Measurements from ENCODE around the gene SMCHD1. TPM values are rescaled to one million over a fixed set of nuclear protein-coding genes. Genes with fewer than 3 reads are reported as not detected.

SMCHD1 gene
- total RNA-seq, 2 experiments from 2014 or later, result 357 to 359 TPM

DNA sequence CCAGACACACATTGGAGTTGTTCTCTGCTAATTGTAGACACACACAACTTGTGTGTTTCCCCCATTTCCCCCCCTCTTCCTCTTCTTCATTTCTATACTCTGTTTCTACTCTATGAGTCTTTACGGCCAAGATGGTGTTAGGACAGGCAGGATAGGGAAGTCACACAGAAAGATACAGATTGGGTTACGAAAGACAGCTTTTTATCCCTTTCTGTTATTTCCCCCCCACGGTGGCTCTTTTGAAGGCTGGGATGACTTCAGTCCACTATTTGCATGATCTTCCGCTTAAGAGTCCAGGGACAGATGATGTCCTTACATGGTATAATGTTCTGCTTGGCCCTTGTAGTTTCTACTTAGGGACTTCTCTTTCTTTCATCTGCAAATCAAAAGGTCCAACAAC, 189.6 kb downstream of the SMCHD1 start:
- Mint-ChIP-seq H3K4me3 (peak overlapping the region; percentile 15), H3K36me3 (ENCODE audit: low read depth) (no peaks in the 10 kb centered on the region), H3K27me3 (peaks cover 62% of the 10 kb centered on the region), H3K9me3 (no peaks in the 10 kb centered on the region), H3K4me1 (ENCODE audit: low read depth) (peaks cover 19% of the 10 kb centered on the region), H3K27ac (no peak overlapping the region)
- H3K27ac ChIP-seq (ENCODE audit: low read depth in 1 of 2, low read length in 2 of 2), result no peak overlapping the region
- intact Hi-C loops (cut with DNase I, micrococcal nuclease), result no loop called here
- POLR2A ChIA-PET, result no interaction called here
- no peak for ATAC-seq (ENCODE audit: poor library complexity)
- H3K4me1 ChIP-seq (ENCODE audit: insufficient read depth, low read length), result peaks cover 23% of the 10 kb centered on the region
- CTCF ChIA-PET, result no interaction called here
- H3K27me3 ChIP-seq (ENCODE audit: control insufficient read depth in 1 of 2, insufficient read depth in 2 of 2, low read length in 2 of 2), result peaks cover 28 to 30% of the 10 kb centered on the region in 2 experiments
- TF ChIP-seq, protein P1, sequence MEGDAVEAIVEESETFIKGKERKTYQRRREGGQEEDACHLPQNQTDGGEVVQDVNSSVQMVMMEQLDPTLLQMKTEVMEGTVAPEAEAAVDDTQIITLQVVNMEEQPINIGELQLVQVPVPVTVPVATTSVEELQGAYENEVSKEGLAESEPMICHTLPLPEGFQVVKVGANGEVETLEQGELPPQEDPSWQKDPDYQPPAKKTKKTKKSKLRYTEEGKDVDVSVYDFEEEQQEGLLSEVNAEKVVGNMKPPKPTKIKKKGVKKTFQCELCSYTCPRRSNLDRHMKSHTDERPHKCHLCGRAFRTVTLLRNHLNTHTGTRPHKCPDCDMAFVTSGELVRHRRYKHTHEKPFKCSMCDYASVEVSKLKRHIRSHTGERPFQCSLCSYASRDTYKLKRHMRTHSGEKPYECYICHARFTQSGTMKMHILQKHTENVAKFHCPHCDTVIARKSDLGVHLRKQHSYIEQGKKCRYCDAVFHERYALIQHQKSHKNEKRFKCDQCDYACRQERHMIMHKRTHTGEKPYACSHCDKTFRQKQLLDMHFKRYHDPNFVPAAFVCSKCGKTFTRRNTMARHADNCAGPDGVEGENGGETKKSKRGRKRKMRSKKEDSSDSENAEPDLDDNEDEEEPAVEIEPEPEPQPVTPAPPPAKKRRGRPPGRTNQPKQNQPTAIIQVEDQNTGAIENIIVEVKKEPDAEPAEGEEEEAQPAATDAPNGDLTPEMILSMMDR (IDR thresholded peaks at IDR 0.05), result no peak
- DNase-seq, result peak in 2 of 14 experiments; percentile 53 to 60
- H3K4me3 ChIP-seq (ENCODE audit: low read length), result no peak overlapping the region
- H3K9me3 ChIP-seq (ENCODE audit: control insufficient read depth in 1 of 2, insufficient read depth in 1 of 2, low read length in 2 of 2), result peaks cover 0 to 3% of the 10 kb centered on the region in 2 experiments
- no peaks in the 10 kb centered on the region for H3K36me3 ChIP-seq (ENCODE audit: insufficient read depth, low read length)

DNA sequence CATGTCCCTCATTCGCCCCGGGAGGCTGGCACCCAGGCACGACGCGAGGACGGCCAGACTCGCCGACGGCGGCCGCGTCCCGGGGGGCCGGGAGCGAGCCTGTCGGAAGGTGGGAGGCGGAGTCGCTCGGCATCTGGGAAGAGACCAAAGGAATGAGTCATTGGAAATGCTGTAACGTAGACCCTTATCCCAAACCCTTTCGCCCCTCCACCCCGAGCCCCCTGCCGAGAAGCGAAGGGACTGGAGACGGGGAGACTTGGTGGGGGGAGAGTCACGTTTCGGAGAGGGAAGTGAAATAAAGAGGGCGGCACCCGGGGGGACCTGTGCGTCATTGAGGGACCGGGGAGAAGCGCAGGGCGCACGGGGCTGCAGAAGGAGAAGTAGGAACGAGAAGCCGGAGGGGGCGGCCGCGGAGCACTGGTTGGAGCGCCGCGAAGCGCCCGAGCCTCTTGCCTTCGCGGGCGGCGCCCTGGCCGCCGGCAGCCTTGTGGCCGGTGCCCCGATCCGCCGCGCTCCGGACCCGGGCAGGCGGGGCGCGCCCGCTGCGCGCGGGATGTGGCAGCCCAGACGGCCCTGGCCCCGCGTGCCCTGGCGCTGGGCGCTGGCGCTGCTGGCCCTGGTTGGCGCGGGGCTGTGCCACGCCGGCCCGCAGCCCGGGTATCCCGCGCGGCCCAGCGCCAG, 191.2 kb downstream of the SMCHD1 start, which contains the start of gene EMILIN2:
EMILIN2 (plus strand) TSS at position 371 of the 681 bp plus-strand sequence; CDS start at position 554, 183 bp downstream.
- Mint-ChIP-seq H3K4me1 (ENCODE audit: low read depth) (peaks cover 19% of the 10 kb centered on the region), H3K9me3 (no peaks in the 10 kb centered on the region), H3K4me3 (peak within 1 kb of the TSS; percentile 91), H3K36me3 (ENCODE audit: low read depth) (no peaks in the 10 kb centered on the region), H3K27ac (no peak within 1 kb of the TSS), H3K27me3 (peaks cover 78% of the 10 kb centered on the region)
- ChIA-PET POLR2A (no interaction called here), CTCF (interaction anchor here (1.2 kb wide), 1 partner anchor 38 kb away, joined by 3 read pairs; no protein-coding TSS in a partner anchor)
- Histone ChIP-seq H3K9me3 (ENCODE audit: control insufficient read depth in 1 of 2, insufficient read depth in 1 of 2, low read length in 2 of 2) (peaks cover 0 to 3% of the 10 kb centered on the region in 2 experiments), H3K27me3 (ENCODE audit: control insufficient read depth in 1 of 2, insufficient read depth in 2 of 2, low read length in 2 of 2) (peaks cover 39 to 43% of the 10 kb centered on the region in 2 experiments), H3K4me3 (ENCODE audit: low read length) (peak within 1 kb of the TSS; percentile 55), H3K36me3 (ENCODE audit: insufficient read depth, low read length) (no peaks in the 10 kb centered on the region), H3K27ac (ENCODE audit: low read depth in 1 of 2, low read length in 2 of 2) (no peak within 1 kb of the TSS), H3K4me1 (ENCODE audit: insufficient read depth, low read length) (peaks cover 23% of the 10 kb centered on the region)
- intact Hi-C loops (cut with DNase I, micrococcal nuclease), result no loop called here
- DNase-seq (peak in 13 of 14 experiments; percentile 19 to 76 (median 32)), ATAC-seq (ENCODE audit: poor library complexity) (peak; percentile 48)
- TF ChIP-seq, protein P1 (IDR thresholded peaks at IDR 0.05), result no peak

DNA sequence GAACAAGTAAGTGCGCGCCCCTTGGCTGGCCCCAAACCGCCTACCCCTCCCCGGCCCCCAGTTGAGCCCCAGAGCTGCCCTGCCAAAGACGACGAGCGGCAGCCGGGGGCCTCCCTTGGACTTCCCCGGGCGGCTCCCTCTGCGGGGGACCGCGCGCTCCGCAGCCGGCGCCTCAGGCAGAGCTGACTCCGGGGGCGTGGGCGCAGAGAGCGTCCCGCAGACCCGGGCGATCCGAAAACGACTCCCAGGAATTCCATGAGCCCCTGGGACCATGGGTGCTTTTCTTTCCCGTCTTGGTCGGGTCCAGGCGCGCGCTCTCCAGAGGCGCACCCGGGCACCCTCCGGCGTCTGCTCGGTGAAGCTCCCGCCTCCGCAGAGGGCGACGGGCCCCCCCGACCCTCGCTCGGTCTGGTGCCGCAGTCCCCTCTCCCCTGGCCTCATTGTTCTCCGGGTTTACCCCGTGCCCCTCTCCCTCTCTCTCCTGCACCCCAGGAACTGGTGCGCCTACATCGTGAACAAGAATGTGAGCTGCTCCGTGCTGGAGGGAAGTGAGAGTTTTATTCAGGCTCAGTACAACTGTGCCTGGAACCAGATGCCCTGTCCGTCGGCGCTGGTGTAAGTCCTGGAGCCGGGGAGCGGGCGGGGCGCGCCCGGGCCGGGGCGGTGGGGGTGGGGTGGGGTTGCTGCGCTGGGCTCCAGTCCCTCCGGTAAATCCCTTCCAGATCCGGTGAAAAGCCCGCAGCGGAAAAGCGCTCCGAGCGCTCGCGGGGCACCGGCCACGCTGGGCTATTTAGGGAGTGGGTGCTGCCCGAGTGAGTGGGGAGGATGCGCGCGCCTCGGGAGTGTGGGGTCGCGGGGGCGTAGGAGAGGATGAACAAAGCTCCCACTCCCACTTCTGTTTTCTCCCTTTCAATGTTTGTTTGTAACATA, 192.1 kb downstream of the SMCHD1 start:
- CTCF ChIA-PET, result no interaction called here

More for the DNA sequence above, 192.1 kb downstream of the SMCHD1 start:
- H3K27ac Mint-ChIP-seq, result no peak overlapping the region
- peaks cover 23% of the 10 kb centered on the region for H3K4me1 ChIP-seq (ENCODE audit: insufficient read depth, low read length)
- H3K27me3 ChIP-seq (ENCODE audit: control insufficient read depth in 1 of 2, insufficient read depth in 2 of 2, low read length in 2 of 2), result peaks cover 39 to 43% of the 10 kb centered on the region in 2 experiments
- H3K27me3 Mint-ChIP-seq, result peaks cover 86% of the 10 kb centered on the region
- H3K9me3 Mint-ChIP-seq, result no peaks in the 10 kb centered on the region
- peak overlapping the region; percentile 87 for H3K4me3 Mint-ChIP-seq
- DNase-seq (peak in 5 of 14 experiments; percentile 6 to 55 (median 15)), ATAC-seq (ENCODE audit: poor library complexity) (peak; percentile 45)
- POLR2A ChIA-PET, result interaction anchor here (0.9 to 1.0 kb wide), 3 partner anchors 42 to 60 kb away, joined by 3 to 4 read pairs (median 3); no protein-coding TSS in a partner anchor
- TF ChIP-seq, protein P1 (IDR thresholded peaks at IDR 0.05), result no peak
- peak overlapping the region; percentile 55 for H3K4me3 ChIP-seq (ENCODE audit: low read length)
- no peaks in the 10 kb centered on the region for H3K36me3 ChIP-seq (ENCODE audit: insufficient read depth, low read length)
- no peak overlapping the region for H3K27ac ChIP-seq (ENCODE audit: low read depth in 1 of 2, low read length in 2 of 2)
- H3K4me1 Mint-ChIP-seq (ENCODE audit: low read depth), result peaks cover 19% of the 10 kb centered on the region
- H3K36me3 Mint-ChIP-seq (ENCODE audit: low read depth), result no peaks in the 10 kb centered on the region
- peaks cover 0 to 3% of the 10 kb centered on the region in 2 experiments for H3K9me3 ChIP-seq (ENCODE audit: control insufficient read depth in 1 of 2, insufficient read depth in 1 of 2, low read length in 2 of 2)
- intact Hi-C loops (cut with DNase I, micrococcal nuclease), result no loop called here
